Left lung (tissue), 14 donors: ENCODE measurements around the gene EDRF1. TPM values are rescaled to one million over a fixed set of nuclear protein-coding genes. Genes with fewer than 3 reads are reported as not detected.
A peak's percentile ranks its signal among the peaks of the same experiment; 100 is the strongest.

Experiments
- ATAC-seq: fragments of 200-7000 bp; cut with Tn5 transposase; one replicate; pipeline ENCODE4 v1.9.1; 2020; ENCODE audit warnings: moderate library complexity
- DNase-seq, 4 donors: peaks; one replicate each; pipeline ENCODE4 v3.0.0-alpha.2; 2013 to 2020
- H3K27ac ChIP-seq, 2 donors: fragments of 200-600 bp; sonication (generic) in 1 of 2; one replicate each; pipeline versions ENCODE4 v1.5.0 to v1.8.0; 2020 to 2021
- H3K27me3 ChIP-seq, 2 donors: fragments of 200-600 bp; sonication (generic) in 1 of 2; one replicate each; pipeline versions ENCODE4 v1.5.0 to v1.8.0; 2020 to 2021
- H3K36me3 ChIP-seq, 2 donors: fragments of 200-600 bp; sonication (generic) in 1 of 2; one replicate each; pipeline versions ENCODE4 v1.5.0 to v1.8.0; 2020 to 2021
- H3K4me1 ChIP-seq, 2 donors: fragments of 200-600 bp; one replicate each; pipeline ENCODE4 v1.8.0; 2021
- H3K4me3 ChIP-seq, 2 donors: fragments of 200-600 bp; sonication (generic) in 1 of 2; one replicate each; pipeline versions ENCODE4 v1.5.0 to v1.8.0; 2020 to 2021; ENCODE audit warnings: mild to moderate bottlenecking in 1 of 2
- H3K9me3 ChIP-seq, 2 donors: fragments of 200-600 bp; sonication (generic) in 1 of 2; one replicate each; pipeline versions ENCODE4 v1.5.0 to v1.8.0; 2020 to 2021
- intact Hi-C, 2 donors: fragments of 100-400 bp; cut with DNase I; formaldehyde crosslinking; loops; one replicate each; pipeline versions ENCODE4 v1.11.2 to v1.14.2; 2022
- long read RNA-seq, 12 donors: library from polyadenylated mRNA in 2 of 12; unstranded in 2 of 12; transcript quantifications; one replicate each; pipeline ENCODE4 v2.0.0 and lab custom pipeline, GENCODE V29; 2019 to 2026
- polyA plus RNA-seq, 6 donors: library from polyadenylated mRNA; unstranded; fragments of 120-200 nt; gene quantifications; one replicate each; pipeline ENCODE4 v1.2.1, GENCODE V29; 2013; ENCODE audit not compliant: insufficient read length in 6 of 6
- total RNA-seq, 2 donors: library from RNA; stranded (reverse); fragmentation: NEBNext Ultra II Directional; extraction: Animal tissue kit (Norgen Biotek cat#: 25700); gene quantifications; one replicate each; pipeline ENCODE4 v1.2.1, GENCODE V29; 2021
- TF ChIP-seq, protein P1 (sequence below), 2 donors: fragments of 200-600 bp; sonication (generic) in 1 of 2; IDR thresholded peaks; one replicate each; pipeline versions ENCODE4 v1.5.0 to v1.8.0; 2021; ENCODE audit warnings: antibody characterized with exemption in 2 of 2
- donor health status: DM: no; HTN: yes; CAD: no.
- donor health status: DM: no; HTN: no; CAD: no.

The EDRF1 gene, protein sequence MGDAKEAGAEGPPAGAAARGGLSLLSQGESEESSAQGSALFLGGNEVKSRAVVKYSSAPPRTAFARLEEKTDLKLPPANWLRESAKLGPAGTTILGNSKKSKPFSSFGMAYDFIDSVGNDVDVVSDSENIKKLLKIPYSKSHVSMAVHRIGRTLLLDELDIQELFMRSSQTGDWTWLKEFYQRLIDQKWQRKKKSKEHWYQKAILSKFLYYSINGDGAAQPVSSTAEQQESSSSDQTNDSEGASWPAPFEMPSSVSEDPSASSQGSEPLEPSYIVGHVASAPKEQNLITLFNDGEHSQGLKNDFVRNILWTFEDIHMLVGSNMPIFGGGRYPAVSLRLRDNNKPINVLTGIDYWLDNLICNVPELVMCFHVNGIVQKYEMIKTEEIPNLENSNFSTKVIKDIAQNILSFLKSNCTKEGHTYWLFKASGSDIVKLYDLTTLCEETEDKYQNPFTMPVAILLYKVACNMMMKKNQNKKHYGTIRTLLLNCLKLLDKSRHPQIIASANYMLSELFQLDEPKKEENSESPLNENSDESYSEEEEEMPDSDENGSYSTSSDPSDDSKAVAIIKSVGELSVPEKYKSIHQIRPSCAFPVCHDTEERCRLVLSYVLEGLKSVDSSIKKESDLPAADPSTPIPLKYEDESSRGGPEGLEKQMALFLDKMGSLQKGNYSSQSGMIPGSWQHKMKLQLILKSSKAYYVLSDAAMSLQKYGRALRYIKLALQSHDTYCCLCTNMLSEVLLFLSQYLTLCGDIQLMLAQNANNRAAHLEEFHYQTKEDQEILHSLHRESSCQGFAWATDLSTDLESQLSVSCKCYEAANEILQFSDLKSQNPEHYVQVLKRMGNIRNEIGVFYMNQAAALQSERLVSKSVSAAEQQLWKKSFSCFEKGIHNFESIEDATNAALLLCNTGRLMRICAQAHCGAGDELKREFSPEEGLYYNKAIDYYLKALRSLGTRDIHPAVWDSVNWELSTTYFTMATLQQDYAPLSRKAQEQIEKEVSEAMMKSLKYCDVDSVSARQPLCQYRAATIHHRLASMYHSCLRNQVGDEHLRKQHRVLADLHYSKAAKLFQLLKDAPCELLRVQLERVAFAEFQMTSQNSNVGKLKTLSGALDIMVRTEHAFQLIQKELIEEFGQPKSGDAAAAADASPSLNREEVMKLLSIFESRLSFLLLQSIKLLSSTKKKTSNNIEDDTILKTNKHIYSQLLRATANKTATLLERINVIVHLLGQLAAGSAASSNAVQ
- 10 to 100 TPM; 19.9 to 24.2 TPM for total RNA-seq
- 10 to 100 TPM; 53.9 to 70.1 (median 61.7) TPM for polyA plus RNA-seq
- long read RNA-seq, donor 1, partial matches to known transcripts: 9 of 12 reads
- long read RNA-seq, donor 1, other reads (novel, unspliced or antisense): 0 of 12 reads
- long read RNA-seq, donor 2, partial matches to known transcripts: 8 of 9 reads
- long read RNA-seq, donor 2, other reads (novel, unspliced or antisense): 0 of 9 reads
- long read RNA-seq, donor 3, full-length matches to known transcripts: 2 of 7 reads
- long read RNA-seq, donor 3, partial matches to known transcripts: 5 of 7 reads
- long read RNA-seq, donor 3, other reads (novel, unspliced or antisense): 0 of 7 reads
- long read RNA-seq, donor 4, partial matches to known transcripts: 4 of 5 reads
- long read RNA-seq, donor 4, other reads (novel, unspliced or antisense): 1 of 5 reads
- long read RNA-seq, donor 5, full-length matches to known transcripts: 2 of 7 reads
- long read RNA-seq, donor 5, partial matches to known transcripts: 5 of 7 reads
- long read RNA-seq, donor 5, other reads (novel, unspliced or antisense): 0 of 7 reads
- long read RNA-seq, donor 6, partial matches to known transcripts: 13 of 42 reads
- long read RNA-seq, donor 6, other reads (novel, unspliced or antisense): 28 of 42 reads
- long read RNA-seq, donor 7, partial matches to known transcripts: 0 of 1 reads
- long read RNA-seq, donor 7, other reads (novel, unspliced or antisense): 0 of 1 reads
- long read RNA-seq, donor 8, full-length matches to known transcripts: 3 of 3 reads
- long read RNA-seq, donor 8, partial matches to known transcripts: 0 of 3 reads
- long read RNA-seq, donor 8, other reads (novel, unspliced or antisense): 0 of 3 reads
- long read RNA-seq, donor 9: 0 reads
- long read RNA-seq, donor 10, partial matches to known transcripts: 1 of 4 reads
- long read RNA-seq, donor 10, other reads (novel, unspliced or antisense): 3 of 4 reads
- long read RNA-seq, donor 11, full-length matches to known transcripts: 1 of 6 reads
- long read RNA-seq, donor 11, partial matches to known transcripts: 5 of 6 reads
- long read RNA-seq, donor 11, other reads (novel, unspliced or antisense): 0 of 6 reads
- long read RNA-seq, donor 12, full-length matches to known transcripts: 4 of 11 reads
- long read RNA-seq, donor 12, partial matches to known transcripts: 7 of 11 reads
- long read RNA-seq, donor 12, other reads (novel, unspliced or antisense): 0 of 11 reads

DNA sequence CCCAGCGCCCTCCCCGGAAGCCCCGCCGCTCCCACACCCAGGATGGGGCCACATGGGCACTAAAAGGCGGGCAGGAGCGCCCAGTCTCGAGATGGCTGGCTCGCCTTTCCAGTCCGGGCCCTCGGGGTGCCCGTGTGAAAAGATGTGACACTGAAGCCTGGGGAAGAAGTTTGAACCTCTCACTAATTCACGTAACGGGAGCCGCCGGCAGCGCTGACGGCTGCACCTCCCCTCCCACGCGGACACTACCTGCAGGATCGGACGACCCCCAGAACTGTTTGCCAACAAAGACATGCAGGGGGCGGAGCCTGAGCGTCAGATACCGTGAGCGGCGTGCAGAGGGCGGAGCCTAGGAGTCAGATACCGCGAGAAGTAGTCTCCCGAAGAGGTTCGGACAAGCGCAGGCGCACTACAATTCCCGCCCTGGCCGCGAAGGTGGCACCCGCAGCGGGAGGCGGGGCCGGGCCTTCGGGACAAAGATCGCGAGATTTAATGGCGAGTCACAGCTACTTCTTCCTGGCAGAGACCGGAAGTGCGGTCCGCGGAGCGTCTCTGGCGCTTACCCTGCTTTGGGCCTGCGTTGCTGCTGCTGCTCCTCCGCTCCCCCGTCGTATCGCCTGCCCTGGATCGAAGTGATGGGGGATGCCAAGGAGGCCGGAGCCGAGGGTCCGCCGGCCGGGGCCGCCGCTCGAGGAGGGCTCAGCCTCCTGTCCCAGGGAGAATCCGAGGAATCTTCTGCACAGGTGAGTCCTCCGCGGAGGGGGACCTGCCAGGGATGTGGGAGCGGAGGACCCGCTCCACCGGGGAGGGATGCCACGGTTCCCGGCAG lies at the start of gene EDRF1:
Gene EDRF1 (plus strand): TSS at position 537 of the 829 bp plus-strand sequence. CDS start 99 bp downstream, at position 636.
- intact Hi-C loops: no loop called here
- peak within 1 kb of the TSS; percentile 77 to 99 for H3K4me3 ChIP-seq
- TF ChIP-seq, protein P1, sequence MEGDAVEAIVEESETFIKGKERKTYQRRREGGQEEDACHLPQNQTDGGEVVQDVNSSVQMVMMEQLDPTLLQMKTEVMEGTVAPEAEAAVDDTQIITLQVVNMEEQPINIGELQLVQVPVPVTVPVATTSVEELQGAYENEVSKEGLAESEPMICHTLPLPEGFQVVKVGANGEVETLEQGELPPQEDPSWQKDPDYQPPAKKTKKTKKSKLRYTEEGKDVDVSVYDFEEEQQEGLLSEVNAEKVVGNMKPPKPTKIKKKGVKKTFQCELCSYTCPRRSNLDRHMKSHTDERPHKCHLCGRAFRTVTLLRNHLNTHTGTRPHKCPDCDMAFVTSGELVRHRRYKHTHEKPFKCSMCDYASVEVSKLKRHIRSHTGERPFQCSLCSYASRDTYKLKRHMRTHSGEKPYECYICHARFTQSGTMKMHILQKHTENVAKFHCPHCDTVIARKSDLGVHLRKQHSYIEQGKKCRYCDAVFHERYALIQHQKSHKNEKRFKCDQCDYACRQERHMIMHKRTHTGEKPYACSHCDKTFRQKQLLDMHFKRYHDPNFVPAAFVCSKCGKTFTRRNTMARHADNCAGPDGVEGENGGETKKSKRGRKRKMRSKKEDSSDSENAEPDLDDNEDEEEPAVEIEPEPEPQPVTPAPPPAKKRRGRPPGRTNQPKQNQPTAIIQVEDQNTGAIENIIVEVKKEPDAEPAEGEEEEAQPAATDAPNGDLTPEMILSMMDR (IDR thresholded peaks at IDR 0.05): peak in 1 of 2 donors; percentile 27

DNA sequence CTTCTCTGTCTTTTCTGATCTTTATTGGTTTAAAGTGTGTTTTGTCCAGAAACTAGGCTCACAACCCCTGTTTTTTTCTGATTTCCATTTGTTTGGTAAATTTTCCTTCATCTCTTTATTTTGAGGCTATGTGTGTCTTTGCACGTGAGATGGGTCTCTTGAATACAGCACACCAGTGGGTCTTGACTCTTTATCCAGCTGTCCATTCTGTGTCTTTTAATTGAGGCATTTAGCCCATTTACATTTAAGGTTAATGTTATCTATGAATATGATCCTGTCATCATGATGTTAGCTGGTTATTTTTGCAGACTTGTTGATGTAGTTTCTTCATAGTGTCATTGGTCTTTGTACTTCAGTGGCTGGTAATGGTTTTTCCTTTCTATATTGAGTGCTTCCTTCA lies 46.6 kb upstream of the EDRF1 start:
- Histone ChIP-seq H3K4me3 (no peak overlapping the region), H3K27me3 (no peaks in the 10 kb centered on the region), H3K9me3 (peaks cover 0 to 30% of the 10 kb centered on the region in 2 donors), H3K36me3 (no peaks in the 10 kb centered on the region), H3K4me1 (no peaks in the 10 kb centered on the region), H3K27ac (no peak overlapping the region)
- intact Hi-C loops: no loop called here
- ATAC-seq (no peak), DNase-seq (no peak)
- TF ChIP-seq, protein P1 (IDR thresholded peaks at IDR 0.05): no peak

More for the DNA sequence above, at the start of gene EDRF1:
- no peaks in the 10 kb centered on the region for H3K27me3 ChIP-seq
- H3K36me3 ChIP-seq: peaks cover 0 to 33% of the 10 kb centered on the region in 2 donors
- peaks cover 0 to 3% of the 10 kb centered on the region in 2 donors for H3K9me3 ChIP-seq
- peak; percentile 98 for ATAC-seq
- H3K4me1 ChIP-seq: peaks cover 8 to 20% of the 10 kb centered on the region in 2 donors
- peak within 1 kb of the TSS; percentile 86 to 87 for H3K27ac ChIP-seq
- peak; percentile 97 to 99 (median 99) for DNase-seq

DNA sequence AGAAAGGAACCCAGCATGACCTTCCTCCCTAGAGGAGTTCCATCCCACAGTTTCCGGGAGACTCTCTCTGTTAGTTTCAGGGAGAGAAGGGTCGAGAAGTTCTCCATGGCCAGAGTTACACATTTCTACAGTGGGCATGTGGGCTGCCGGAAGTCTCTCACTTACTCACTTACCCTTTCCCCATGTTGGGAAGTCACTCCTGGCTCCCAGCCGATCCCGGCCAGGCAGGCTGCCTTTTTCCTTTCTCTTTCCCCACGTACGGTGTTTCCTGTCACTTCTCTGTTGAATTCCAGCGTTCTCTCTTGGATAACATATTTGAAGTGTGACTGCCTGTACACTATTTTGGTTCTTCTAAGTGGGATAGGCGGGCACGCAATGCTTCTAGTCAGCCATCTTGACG lies 40.1 kb upstream of the EDRF1 start:
- DNase-seq (no peak), ATAC-seq (no peak)
- intact Hi-C loops: no loop called here
- Histone ChIP-seq H3K4me3 (no peak overlapping the region), H3K4me1 (no peaks in the 10 kb centered on the region), H3K27ac (no peak overlapping the region), H3K27me3 (no peaks in the 10 kb centered on the region), H3K36me3 (no peaks in the 10 kb centered on the region), H3K9me3 (peaks cover 0 to 25% of the 10 kb centered on the region in 2 donors)
- TF ChIP-seq, protein P1 (IDR thresholded peaks at IDR 0.05): no peak
